Mesenchymal stem cell (in vitro differentiated cells and primary cell): ENCODE measurements around the gene SIPA1L3.

Experiments used
- DNase-seq: peaks from one replicate; pipeline ENCODE4 v3.0.0-alpha.2; 2013
- H2AFZ ChIP-seq: one replicate; pipeline ENCODE4 v1.6.1; 2013; ENCODE audit warnings: low read depth, mild to moderate bottlenecking, control low read depth, inconsistent platforms, low read length, moderate library complexity
- H2AK5ac ChIP-seq: 2 replicates; pipeline ENCODE4 v1.6.1; 2013; ENCODE audit warnings: low read length, moderate library complexity, mild to moderate bottlenecking, inconsistent platforms; ENCODE audit not compliant: severe bottlenecking
- H2BK120ac ChIP-seq: one replicate; pipeline ENCODE4 v1.6.1; 2013; ENCODE audit warnings: low read depth, mild to moderate bottlenecking, inconsistent platforms, low read length, moderate library complexity
- H2BK12ac ChIP-seq, 2 experiments: one replicate each; pipeline ENCODE4 v1.6.1; 2013; ENCODE audit warnings: inconsistent platforms in 2 of 2, low read length in 2 of 2, mild to moderate bottlenecking in 2 of 2, moderate library complexity in 2 of 2, control low read depth in 1 of 2
- H2BK15ac ChIP-seq: one replicate; pipeline ENCODE4 v1.6.1; 2013; ENCODE audit warnings: mild to moderate bottlenecking, low read depth, inconsistent platforms; ENCODE audit not compliant: poor library complexity, severe bottlenecking
- H2BK5ac ChIP-seq: 2 replicates; pipeline ENCODE4 v1.6.1; 2013; ENCODE audit warnings: low read depth, mild to moderate bottlenecking, low read length, control low read depth, inconsistent platforms; ENCODE audit not compliant: poor library complexity, severe bottlenecking
- H3K14ac ChIP-seq, 2 experiments: one replicate each; pipeline ENCODE4 v1.6.1; 2013; ENCODE audit warnings: inconsistent platforms in 2 of 2, low read length in 2 of 2, control low read depth in 1 of 2, mild to moderate bottlenecking in 1 of 2, moderate library complexity in 1 of 2
- H3K18ac ChIP-seq, 2 experiments: one replicate each; pipeline ENCODE4 v1.6.1; 2013; ENCODE audit warnings: inconsistent platforms in 2 of 2, low read length in 2 of 2, control low read depth in 1 of 2, low read depth in 1 of 2, mild to moderate bottlenecking in 1 of 2
- H3K23ac ChIP-seq, 2 experiments: one replicate each; pipeline ENCODE4 v1.6.1; 2013; ENCODE audit warnings: inconsistent platforms in 2 of 2, low read length in 2 of 2, mild to moderate bottlenecking in 2 of 2, moderate library complexity in 2 of 2, control low read depth in 1 of 2
- H3K27ac ChIP-seq: 2 replicates; pipeline ENCODE4 v1.5.1; 2013; ENCODE audit warnings: mild to moderate bottlenecking, moderate library complexity, low read length, control low read depth, inconsistent platforms; ENCODE audit not compliant: poor library complexity, severe bottlenecking
- H3K27me3 ChIP-seq, 2 experiments: 2 replicates each; pipeline versions ENCODE4 v1.6.1 to v1.7.0; 2013; ENCODE audit warnings: low read length in 2 of 2, mild to moderate bottlenecking in 2 of 2, moderate library complexity in 2 of 2, control low read depth in 1 of 2, inconsistent platforms in 1 of 2; ENCODE audit not compliant: control insufficient read depth in 1 of 2, insufficient read depth in 1 of 2
- H3K36me3 ChIP-seq, 2 experiments: 2 replicates each; pipeline versions ENCODE4 v1.6.1 to v1.7.0; 2013; ENCODE audit warnings: low read length in 2 of 2, control low read depth in 1 of 2, inconsistent platforms in 1 of 2, low read depth in 1 of 2, mild to moderate bottlenecking in 1 of 2; ENCODE audit not compliant: insufficient read depth in 2 of 2, control insufficient read depth in 1 of 2
- H3K4ac ChIP-seq, 2 experiments: one replicate each; pipeline ENCODE4 v1.6.1; 2013; ENCODE audit warnings: inconsistent platforms in 2 of 2, low read length in 2 of 2, mild to moderate bottlenecking in 2 of 2, moderate library complexity in 2 of 2, control low read depth in 1 of 2, low read depth in 1 of 2
- H3K4me1 ChIP-seq: 2 replicates; pipeline ENCODE4 v1.6.1; 2013; ENCODE audit warnings: low read depth, low read length, control low read depth; ENCODE audit not compliant: control insufficient read depth, insufficient read depth
- H3K4me2 ChIP-seq: 2 replicates; pipeline ENCODE4 v1.6.1; 2013; ENCODE audit warnings: low read length, mild to moderate bottlenecking, inconsistent platforms; ENCODE audit not compliant: poor library complexity, severe bottlenecking
- H3K4me3 ChIP-seq, 2 experiments: 2 replicates each; pipeline versions ENCODE4 v1.5.1 to v1.7.0; 2013; ENCODE audit warnings: low read length in 2 of 2, mild to moderate bottlenecking in 2 of 2, control low read depth in 1 of 2, low read depth in 1 of 2; ENCODE audit not compliant: insufficient read depth in 1 of 2
- H3K79me1 ChIP-seq: replicated peaks from 2 replicates; pipeline ENCODE4 v1.6.1; 2013; ENCODE audit warnings: mild to moderate bottlenecking, control low read depth, low read length, inconsistent platforms; ENCODE audit not compliant: poor library complexity, severe bottlenecking
- H3K9ac ChIP-seq: 2 replicates; pipeline ENCODE4 v1.7.0; 2013; ENCODE audit warnings: mild to moderate bottlenecking, low read length, moderate library complexity
- H3K9me3 ChIP-seq: 2 replicates; pipeline ENCODE4 v1.7.0; 2013; ENCODE audit warnings: mild to moderate bottlenecking, low read length; ENCODE audit not compliant: control insufficient read depth
- H4K8ac ChIP-seq: one replicate; pipeline ENCODE4 v1.6.1; 2013; ENCODE audit warnings: inconsistent platforms, mild to moderate bottlenecking, low read length, moderate library complexity
- H4K91ac ChIP-seq: one replicate; pipeline ENCODE4 v1.6.1; 2013; ENCODE audit warnings: mild to moderate bottlenecking, low read length, inconsistent platforms
- WGBS: methylation state at CpG from one replicate; pipeline ENCODE4 v1.1.7; 2013; ENCODE audit warnings: mixed read lengths; 5-methylcytosine and 5-hydroxymethylcytosine counted together

Gene SIPA1L3

GRCh38 chr19:38133319-38133718, 226.3 kb downstream of the SIPA1L3 start:
- H3K9ac ChIP-seq = no peak overlapping the region
- no peak overlapping the region for H3K4me2 ChIP-seq
- no peak overlapping the region for H3K27ac ChIP-seq
- no peak overlapping the region for H2BK5ac ChIP-seq
- no peak overlapping the region for H2AK5ac ChIP-seq
- no peak overlapping the region for H4K8ac ChIP-seq
- no peak overlapping the region for H2BK12ac ChIP-seq
- no peak overlapping the region for H3K14ac ChIP-seq
- no peak overlapping the region for H2BK15ac ChIP-seq
- H3K4ac ChIP-seq = no peak overlapping the region
- DNase-seq = no peak
- H3K18ac ChIP-seq = no peak overlapping the region
- H3K4me1 ChIP-seq = peaks cover 7% of the 10 kb centered on the region
- WGBS = 97% methylated on average over 2 of the region's 3 CpGs
- H4K91ac ChIP-seq = no peak overlapping the region
- H3K9me3 ChIP-seq = no peaks in the 10 kb centered on the region
- H3K4me3 ChIP-seq = no peak overlapping the region
- no peaks in the 10 kb centered on the region for H3K27me3 ChIP-seq
- peaks cover 38 to 58% of the 10 kb centered on the region in 2 experiments for H3K36me3 ChIP-seq
- peaks cover 55% of the 10 kb centered on the region for H3K79me1 ChIP-seq
- no peak overlapping the region for H3K23ac ChIP-seq
- H2AFZ ChIP-seq = no peak overlapping the region
- no peak overlapping the region for H2BK120ac ChIP-seq

- Histone ChIP-seq H3K79me1 (peaks cover 58% of the 10 kb centered on the region), H3K9ac (no peak overlapping the region), H3K4me3 (no peak overlapping the region), H3K9me3 (no peaks in the 10 kb centered on the region), H2BK15ac (no peak overlapping the region), H3K4me2 (no peak overlapping the region), H4K8ac (no peak overlapping the region), H3K14ac (no peak overlapping the region), H3K23ac (no peak overlapping the region), H2AFZ (no peak overlapping the region), H2BK5ac (no peak overlapping the region), H3K18ac (no peak overlapping the region), H3K27me3 (no peaks in the 10 kb centered on the region), H2AK5ac (no peak overlapping the region), H2BK12ac (no peak overlapping the region), H3K4me1 (peaks cover 7% of the 10 kb centered on the region), H4K91ac (no peak overlapping the region), H3K27ac (no peak overlapping the region), H2BK120ac (no peak overlapping the region), H3K4ac (no peak overlapping the region), H3K36me3 (peaks cover 40 to 62% of the 10 kb centered on the region in 2 experiments)
- 73% methylated on average over 14 of the region's 14 CpGs for WGBS
- peak; percentile 43 for DNase-seq
Measured at GRCh38 chr19:38134540-38135149, 227.6 kb downstream of the SIPA1L3 start.

GRCh38 chr19:38135150-38135998, 228.4 kb downstream of the SIPA1L3 start:
- WGBS = 90% methylated on average over 21 of the region's 21 CpGs
- no peak overlapping the region for H2BK15ac ChIP-seq
- no peak overlapping the region for H3K9ac ChIP-seq
- H3K4me2 ChIP-seq = no peak overlapping the region
- peaks cover 7% of the 10 kb centered on the region for H3K4me1 ChIP-seq
- no peak overlapping the region for H4K8ac ChIP-seq
- H2BK5ac ChIP-seq = no peak overlapping the region
- H3K23ac ChIP-seq = no peak overlapping the region
- H3K79me1 ChIP-seq = peaks cover 59% of the 10 kb centered on the region
- H3K9me3 ChIP-seq = no peaks in the 10 kb centered on the region
- H3K27me3 ChIP-seq = no peaks in the 10 kb centered on the region
- H4K91ac ChIP-seq = no peak overlapping the region
- no peak overlapping the region for H3K18ac ChIP-seq
- H3K36me3 ChIP-seq = peaks cover 43 to 64% of the 10 kb centered on the region in 2 experiments
- no peak overlapping the region for H2BK12ac ChIP-seq
- H3K14ac ChIP-seq = no peak overlapping the region
- no peak overlapping the region for H3K4me3 ChIP-seq
- H3K4ac ChIP-seq = no peak overlapping the region
- DNase-seq = no peak
- no peak overlapping the region for H3K27ac ChIP-seq
- no peak overlapping the region for H2BK120ac ChIP-seq
- no peak overlapping the region for H2AK5ac ChIP-seq
- no peak overlapping the region for H2AFZ ChIP-seq

GRCh38 chr19:38139122-38139521, 232.1 kb downstream of the SIPA1L3 start:
- Histone ChIP-seq H3K36me3 (peaks cover 37 to 65% of the 10 kb centered on the region in 2 experiments), H2BK120ac (no peak overlapping the region), H2BK15ac (no peak overlapping the region), H3K79me1 (peaks cover 45% of the 10 kb centered on the region), H3K27ac (no peak overlapping the region), H3K4me2 (no peak overlapping the region), H2AK5ac (no peak overlapping the region), H3K18ac (no peak overlapping the region), H2BK5ac (no peak overlapping the region), H2BK12ac (no peak overlapping the region), H4K8ac (no peak overlapping the region), H3K9ac (no peak overlapping the region), H3K14ac (no peak overlapping the region), H3K4me3 (no peak overlapping the region), H3K4me1 (peaks cover 7% of the 10 kb centered on the region), H4K91ac (no peak overlapping the region), H2AFZ (no peak overlapping the region), H3K23ac (no peak overlapping the region), H3K27me3 (no peaks in the 10 kb centered on the region), H3K9me3 (no peaks in the 10 kb centered on the region), H3K4ac (no peak overlapping the region)
- 86% methylated on average over 6 of the region's 6 CpGs for WGBS
- no peak for DNase-seq
